ENCODE results near the gene RRP1. TPM values are rescaled to one million over a fixed set of nuclear protein-coding genes. Genes with fewer than 3 reads are reported as not detected.

The RRP1 gene
- total and polyA plus RNA-seq, 8 donors, result 7.6 to 18.4 (median 12.3) TPM

DNA sequence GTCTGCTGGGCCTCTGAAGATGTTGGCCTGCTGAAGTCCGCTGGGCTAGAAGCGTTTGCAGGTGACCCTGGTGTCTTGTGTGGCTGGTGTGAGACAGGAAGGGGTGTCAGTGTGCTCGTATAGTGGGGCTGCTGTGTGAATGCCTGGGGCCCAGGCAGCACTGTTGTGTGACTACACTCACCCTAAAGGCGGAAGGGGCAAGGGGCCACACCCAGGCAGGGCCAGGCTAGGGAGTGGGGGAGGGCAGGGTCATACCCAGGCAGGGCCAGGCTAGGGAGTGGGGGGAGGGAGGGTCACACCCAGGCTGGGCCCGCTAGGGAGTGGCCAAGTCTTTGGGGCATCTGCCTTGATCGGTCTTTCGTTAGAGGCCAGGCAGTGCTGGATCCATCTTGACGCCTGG is 45.4 kb upstream of the RRP1 start:
- WGBS, 2 donors, result 95 to 98% methylated on average over 8 of the region's 8 CpGs
- ATAC-seq (no peak), DNase-seq (no peak), FAIRE-seq (no peak)
- Histone ChIP-seq H3K36me3 (peaks cover 0 to 49% (median 10%) of the 10 kb centered on the region in 3 donors), H3K9me3 (no peaks in the 10 kb centered on the region), H3K4me3 (no peak overlapping the region), H3K27ac (no peak overlapping the region), H3K4me1 (no peaks in the 10 kb centered on the region), H3K27me3 (no peaks in the 10 kb centered on the region)
- TF ChIP-seq CTCF (IDR thresholded peaks at IDR 0.05), result no peak
- intact Hi-C loops (cut with DNase I), result no loop called here

DNA sequence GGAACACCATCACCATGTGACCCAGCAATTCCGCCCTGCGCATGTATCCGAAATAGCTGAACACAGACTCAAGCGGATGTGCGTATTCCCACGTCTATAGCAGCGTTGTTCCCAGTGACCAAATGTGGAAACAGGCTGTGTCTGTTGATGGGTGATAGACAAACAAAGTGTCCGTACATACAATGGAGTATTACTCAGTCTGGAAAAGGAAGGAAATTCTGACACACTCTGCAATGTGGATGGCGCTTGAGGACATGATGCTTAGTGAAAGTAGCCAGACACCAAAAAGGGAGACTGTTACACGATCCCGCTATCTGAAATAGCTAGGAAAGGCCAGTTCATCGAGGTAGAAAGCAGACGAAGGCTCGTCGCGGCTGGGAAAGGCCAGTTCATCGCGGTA is 44.7 kb upstream of the RRP1 start:
- DNase-seq (no peak), FAIRE-seq (no peak), ATAC-seq (no peak)
- H3K27me3 ChIP-seq, result no peaks in the 10 kb centered on the region
- no peak overlapping the region for H3K4me3 ChIP-seq
- H3K36me3 ChIP-seq, result peaks cover 0 to 49% (median 16%) of the 10 kb centered on the region in 3 donors
- intact Hi-C loops (cut with DNase I), result no loop called here
- no peak for TF ChIP-seq CTCF (IDR thresholded peaks at IDR 0.05)
- 96 to 98% methylated on average over 18 of the region's 18 CpGs for WGBS, 2 donors
- no peaks in the 10 kb centered on the region for H3K9me3 ChIP-seq
- no peaks in the 10 kb centered on the region for H3K4me1 ChIP-seq
- no peak overlapping the region for H3K27ac ChIP-seq

- Histone ChIP-seq H3K4me3 (no peak overlapping the region), H3K4me1 (no peaks in the 10 kb centered on the region), H3K27me3 (no peaks in the 10 kb centered on the region), H3K27ac (no peak overlapping the region), H3K36me3 (peaks cover 0 to 49% (median 19%) of the 10 kb centered on the region in 3 donors), H3K9me3 (no peaks in the 10 kb centered on the region)
- no peak for FAIRE-seq
- ATAC-seq, result no peak
- 89 to 92% methylated on average over 16 of the region's 16 CpGs for WGBS, 2 donors
- no peak for DNase-seq
- no peak for TF ChIP-seq CTCF (IDR thresholded peaks at IDR 0.05)
- intact Hi-C loops (cut with DNase I), result no loop called here
Measured at GRCh38 chr21:43745772-43746517, 43.4 kb upstream of the RRP1 start.

GRCh38 chr21:43748622-43749021 is 40.8 kb upstream of the RRP1 start:
- no peaks in the 10 kb centered on the region for H3K4me1 ChIP-seq
- H3K36me3 ChIP-seq, result peaks cover 0 to 66% (median 34%) of the 10 kb centered on the region in 3 donors
- intact Hi-C loops (cut with DNase I), result no loop called here
- no peak overlapping the region for H3K27ac ChIP-seq
- WGBS, 2 donors, result 92 to 93% methylated on average over 17 of the region's 17 CpGs
- H3K9me3 ChIP-seq, result no peaks in the 10 kb centered on the region
- no peaks in the 10 kb centered on the region for H3K27me3 ChIP-seq
- DNase-seq (peak in 2 of 6 donors; percentile 54 to 64), ATAC-seq (no peak), FAIRE-seq (no peak)
- no peak for TF ChIP-seq CTCF (IDR thresholded peaks at IDR 0.05)
- no peak overlapping the region for H3K4me3 ChIP-seq

DNA sequence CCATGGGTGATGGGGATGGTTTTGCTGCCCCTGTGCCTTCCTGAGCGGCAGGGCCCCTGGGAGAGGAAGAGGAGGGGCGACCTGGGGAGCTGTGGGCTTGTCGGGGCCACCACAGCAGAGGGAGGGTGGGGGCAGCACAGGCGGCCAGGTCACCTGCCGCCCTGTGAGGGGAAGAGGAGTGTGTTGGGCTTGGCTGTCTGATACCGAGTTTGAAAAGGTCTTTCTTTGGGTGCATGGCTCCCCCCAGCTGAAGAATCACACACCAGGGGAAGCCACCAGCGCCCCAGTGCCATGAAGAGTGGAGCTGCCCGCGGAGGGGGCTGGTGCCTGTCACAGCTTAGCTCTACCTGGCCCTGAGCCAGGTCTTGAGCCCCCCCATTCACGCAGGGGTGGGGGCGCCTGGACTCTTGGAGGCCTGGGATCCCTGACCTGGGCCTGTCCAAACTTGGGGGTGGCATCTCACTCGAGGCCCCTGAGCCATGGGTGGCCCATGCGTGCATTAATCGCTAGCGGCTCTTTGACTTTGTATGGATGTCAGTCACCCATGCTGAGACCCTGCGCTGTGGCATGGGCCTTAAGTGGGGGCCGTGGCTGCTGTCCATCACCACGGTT is 39.6 kb upstream of the RRP1 start:
- peaks cover 0 to 59% (median 38%) of the 10 kb centered on the region in 3 donors for H3K36me3 ChIP-seq
- H3K4me3 ChIP-seq, result no peak overlapping the region
- FAIRE-seq (no peak), DNase-seq (peak in 1 of 6 donors; percentile 64), ATAC-seq (no peak)
- intact Hi-C loops (cut with DNase I), result loop anchor here in 1 of 3 donors (10.0 kb wide), 1 partner anchor 55 kb away; no protein-coding TSS in a partner anchor
- no peak overlapping the region for H3K27ac ChIP-seq
- no peaks in the 10 kb centered on the region for H3K27me3 ChIP-seq
- 91 to 95% methylated on average over 17 to 18 of the region's 18 CpGs for WGBS, 2 donors
- H3K9me3 ChIP-seq, result no peaks in the 10 kb centered on the region
- H3K4me1 ChIP-seq, result no peaks in the 10 kb centered on the region
- no peak for TF ChIP-seq CTCF (IDR thresholded peaks at IDR 0.05)

Data from pancreas (tissue), 10 donors.